NCI-H774 (cell line): ENCODE measurements around the gene HOXD1.

Source experiments
- DNase-seq: peaks from one replicate; lab custom pipeline; 2025; lab: John Stamatoyannopoulos, UW

HOXD1 gene

DNA sequence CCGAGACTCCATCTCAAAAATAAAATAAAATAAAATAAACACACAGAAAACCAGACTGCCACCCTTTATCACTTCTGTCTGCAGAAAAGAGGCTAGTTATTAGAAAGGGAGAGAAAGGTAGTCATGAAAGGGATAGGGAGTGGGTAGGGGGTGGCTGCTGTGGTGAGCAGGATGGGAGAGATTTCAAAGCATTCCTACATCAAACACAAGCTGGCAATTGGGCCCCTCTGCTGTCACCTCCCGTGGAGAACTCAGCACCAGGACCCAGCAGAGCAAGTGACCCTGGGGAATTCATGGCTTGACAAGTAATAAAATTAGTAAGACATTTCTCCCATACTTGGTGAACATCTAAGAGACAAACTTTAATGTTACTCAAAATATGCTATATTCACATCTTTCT is 3.7 kb upstream of the HOXD1 start:
- no peak for DNase-seq

DNA sequence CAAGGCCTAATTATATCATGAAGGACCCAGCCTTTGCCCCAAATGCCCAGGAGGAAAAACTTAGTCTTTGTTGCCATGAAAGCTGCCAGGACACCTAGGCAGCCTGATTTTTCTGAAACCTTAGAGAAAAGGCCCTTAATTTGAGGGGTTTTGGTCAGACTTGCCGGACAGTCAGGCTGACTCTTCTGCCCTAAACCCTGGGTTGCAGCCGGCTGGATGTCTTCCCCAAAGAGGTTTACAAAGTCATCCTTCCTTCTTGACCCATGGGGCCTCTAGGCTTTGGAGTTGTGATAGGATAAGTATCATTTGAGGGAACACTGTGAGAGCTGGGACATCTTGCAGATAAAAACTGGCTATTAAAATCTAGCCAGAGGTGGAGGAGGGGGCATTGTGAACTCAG is 2.4 kb upstream of the HOXD1 start:
- DNase-seq: no peak

DNA sequence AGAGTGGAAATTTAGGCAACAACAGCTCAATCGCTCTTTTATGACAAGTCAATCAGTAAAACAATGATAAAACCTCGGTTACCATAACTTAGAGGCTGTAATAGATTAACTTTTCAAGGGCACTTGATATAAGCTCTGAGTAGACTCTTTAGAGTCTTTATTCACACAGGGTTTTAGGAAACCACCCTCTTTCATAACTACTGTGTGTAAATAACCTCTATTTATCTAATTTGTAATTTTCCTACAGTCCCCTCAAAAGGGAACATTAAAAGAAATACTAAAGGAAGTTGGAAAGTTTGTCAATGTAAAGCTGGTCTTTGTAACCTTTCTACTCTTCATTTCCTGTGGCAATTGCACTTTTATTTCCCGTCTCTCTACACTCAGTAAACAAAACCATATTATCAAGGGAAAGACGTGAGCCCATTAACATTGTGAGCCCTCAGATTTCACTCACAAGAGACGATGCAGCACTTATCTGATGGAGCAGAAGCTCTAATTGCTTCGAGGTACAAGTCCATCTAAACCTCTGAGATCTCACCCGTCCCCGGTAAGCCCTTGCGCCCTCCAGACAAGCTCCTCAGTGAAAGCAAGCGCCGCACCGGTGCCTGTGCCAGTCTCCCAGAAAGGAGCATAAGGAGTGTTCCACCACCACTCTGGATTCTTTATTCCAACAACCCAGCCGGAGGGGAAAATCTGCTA is 1.1 kb upstream of the HOXD1 start:
- DNase-seq: no peak

DNA sequence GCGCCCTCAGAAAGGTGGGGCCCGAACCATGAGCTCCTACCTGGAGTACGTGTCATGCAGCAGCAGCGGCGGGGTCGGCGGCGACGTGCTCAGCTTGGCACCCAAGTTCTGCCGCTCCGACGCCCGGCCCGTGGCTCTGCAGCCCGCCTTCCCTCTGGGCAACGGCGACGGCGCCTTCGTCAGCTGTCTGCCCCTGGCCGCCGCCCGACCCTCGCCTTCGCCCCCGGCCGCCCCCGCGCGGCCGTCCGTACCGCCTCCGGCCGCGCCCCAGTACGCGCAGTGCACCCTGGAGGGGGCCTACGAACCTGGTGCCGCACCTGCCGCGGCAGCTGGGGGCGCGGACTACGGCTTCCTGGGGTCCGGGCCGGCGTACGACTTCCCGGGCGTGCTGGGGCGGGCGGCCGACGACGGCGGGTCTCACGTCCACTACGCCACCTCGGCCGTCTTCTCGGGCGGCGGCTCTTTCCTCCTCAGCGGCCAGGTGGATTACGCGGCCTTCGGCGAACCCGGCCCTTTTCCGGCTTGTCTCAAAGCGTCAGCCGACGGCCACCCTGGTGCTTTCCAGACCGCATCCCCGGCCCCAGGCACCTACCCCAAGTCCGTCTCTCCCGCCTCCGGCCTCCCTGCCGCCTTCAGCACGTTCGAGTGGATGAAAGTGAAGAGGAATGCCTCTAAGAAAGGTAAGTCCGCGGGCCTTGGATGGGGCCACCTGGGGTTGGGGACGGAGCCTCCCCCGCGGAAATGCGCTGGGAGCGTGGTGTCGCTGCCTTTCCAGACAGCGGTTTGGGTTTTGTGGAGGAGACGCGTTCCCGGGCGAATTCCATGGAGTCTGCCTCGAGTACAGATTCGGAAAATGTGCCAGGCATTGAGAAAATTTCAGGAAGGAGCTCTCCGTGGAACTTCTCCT is 559 bp downstream of the HOXD1 start:
- DNase-seq: no peak

DNA sequence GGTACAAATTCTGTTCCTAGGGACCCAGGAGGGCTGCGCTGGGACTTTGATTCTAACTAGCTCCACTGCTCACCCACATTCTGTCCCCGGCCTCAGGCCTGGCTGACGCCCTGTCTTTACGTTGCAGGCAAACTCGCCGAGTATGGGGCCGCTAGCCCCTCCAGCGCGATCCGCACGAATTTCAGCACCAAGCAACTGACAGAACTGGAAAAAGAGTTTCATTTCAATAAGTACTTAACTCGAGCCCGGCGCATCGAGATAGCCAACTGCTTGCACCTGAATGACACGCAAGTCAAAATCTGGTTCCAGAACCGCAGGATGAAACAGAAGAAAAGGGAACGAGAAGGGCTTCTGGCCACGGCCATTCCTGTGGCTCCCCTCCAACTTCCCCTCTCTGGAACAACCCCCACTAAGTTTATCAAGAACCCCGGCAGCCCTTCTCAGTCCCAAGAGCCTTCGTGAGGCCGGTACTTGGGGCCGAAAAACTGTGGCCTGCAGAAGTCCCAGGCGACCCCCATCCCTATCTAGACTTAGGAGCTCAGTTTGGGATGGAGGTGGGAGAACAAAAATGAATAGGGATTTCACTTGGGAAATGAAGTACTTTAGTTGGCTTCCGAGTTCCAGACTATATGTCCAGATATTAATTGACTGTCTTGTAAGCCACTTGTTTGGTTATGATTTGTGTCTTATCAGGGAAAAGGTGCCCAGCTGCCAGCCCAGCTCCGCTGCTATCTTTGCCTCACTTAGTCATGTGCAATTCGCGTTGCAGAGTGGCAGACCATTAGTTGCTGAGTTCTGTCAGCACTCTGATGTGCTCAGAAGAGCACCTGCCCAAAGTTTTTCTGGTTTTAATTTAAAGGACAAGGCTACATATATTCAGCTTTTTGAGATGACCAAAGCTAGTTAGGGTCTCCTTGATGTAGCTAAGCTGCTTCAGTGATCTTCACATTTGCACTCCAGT is 1.5 kb downstream of the HOXD1 start:
- no peak for DNase-seq

DNA sequence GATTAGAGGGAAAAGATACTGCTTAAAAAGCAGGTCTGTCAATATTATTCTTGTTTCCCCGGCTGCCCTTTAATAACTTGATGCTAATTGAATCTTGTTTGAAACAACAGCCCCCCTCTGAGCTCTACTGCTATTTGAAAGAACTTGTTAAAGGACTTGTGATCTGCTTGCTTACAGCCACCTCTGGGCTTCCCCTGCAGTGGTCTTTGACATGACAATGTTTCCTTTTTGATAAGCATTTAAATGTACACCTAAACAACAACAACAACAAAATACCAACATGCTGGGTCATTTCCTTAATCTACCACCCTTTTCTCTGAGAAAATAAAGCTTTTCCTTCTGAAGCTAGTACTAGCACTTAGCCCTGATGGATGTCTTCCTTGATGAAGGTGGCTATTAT is 3.9 kb downstream of the HOXD1 start:
- no peak for DNase-seq

DNA sequence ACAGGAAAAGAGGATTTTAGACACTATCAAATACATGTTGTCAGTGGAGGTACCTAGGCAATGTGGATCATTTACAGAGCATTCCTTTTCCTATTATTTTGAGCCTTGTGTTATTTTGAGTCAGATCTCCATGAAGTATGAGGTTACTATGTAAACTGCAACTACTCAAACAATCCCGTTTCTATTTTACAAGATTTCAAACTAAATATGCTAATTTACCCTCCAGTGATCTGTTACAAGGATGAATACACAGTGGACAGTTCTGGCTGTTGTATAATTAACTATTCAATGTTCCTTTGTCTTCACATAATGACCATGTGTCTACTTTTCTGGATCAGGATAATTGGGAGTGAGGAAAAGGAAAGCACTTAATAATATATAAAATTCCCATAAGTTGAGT is 4.6 kb downstream of the HOXD1 start:
- no peak for DNase-seq

DNA sequence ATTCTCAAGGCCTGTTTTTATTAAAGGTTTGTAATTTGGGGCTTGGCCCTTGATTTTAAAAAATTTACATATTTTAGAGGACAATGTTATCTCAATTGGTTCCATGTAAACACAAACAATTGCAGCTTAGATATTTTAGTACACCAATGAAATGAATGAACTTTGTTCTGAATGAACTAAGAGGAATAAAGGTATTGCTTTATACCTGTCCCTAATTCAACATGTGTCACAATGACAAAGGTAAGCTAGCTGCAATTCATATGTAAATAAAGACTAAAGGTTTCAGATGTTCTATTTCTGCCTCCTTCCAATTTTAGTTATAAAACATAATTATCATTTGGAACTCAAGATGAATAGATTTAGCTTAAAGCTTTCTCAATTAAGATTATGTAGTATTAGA is 11.4 kb downstream of the HOXD1 start:
- no peak for DNase-seq

DNA sequence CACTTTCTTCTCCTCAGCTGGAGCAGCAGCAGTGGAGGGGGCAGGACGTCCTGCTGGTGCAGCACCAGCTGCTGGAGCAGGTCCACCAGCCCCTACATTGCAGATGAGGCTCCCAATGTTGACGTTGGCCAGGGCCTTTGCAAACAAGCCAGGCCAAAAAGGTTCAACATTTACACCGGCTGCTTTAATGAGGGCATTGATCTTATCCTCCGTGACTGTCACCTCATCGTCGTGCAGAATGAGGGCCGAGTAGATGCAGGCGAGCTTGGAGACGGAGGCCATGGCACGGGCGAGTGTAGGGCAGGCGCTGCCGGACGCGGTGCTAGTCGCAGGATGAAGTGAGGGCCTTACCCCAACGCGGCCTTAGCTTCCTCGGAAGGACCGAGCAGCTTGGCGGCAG is 12.5 kb downstream of the HOXD1 start:
- DNase-seq: no peak

DNA sequence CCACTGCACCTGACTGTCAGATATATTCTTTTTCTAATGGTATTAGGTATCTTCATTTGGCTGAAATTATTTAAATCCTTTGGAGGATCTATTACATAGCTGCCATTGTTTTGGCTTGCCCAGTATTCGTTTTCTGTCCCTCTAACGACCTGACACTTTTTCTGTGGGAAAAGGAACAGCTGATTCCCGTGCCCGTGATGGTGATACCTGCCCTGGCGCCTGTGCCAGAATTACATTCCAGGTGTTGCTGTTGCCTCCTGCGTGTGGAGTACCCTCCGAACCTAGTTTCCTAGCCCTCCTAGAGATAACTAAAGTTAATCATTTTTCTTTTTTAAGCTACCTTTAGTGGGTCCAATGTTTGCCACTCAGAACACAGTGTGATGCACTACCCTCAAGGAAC is 14.0 kb downstream of the HOXD1 start:
- no peak for DNase-seq

DNA sequence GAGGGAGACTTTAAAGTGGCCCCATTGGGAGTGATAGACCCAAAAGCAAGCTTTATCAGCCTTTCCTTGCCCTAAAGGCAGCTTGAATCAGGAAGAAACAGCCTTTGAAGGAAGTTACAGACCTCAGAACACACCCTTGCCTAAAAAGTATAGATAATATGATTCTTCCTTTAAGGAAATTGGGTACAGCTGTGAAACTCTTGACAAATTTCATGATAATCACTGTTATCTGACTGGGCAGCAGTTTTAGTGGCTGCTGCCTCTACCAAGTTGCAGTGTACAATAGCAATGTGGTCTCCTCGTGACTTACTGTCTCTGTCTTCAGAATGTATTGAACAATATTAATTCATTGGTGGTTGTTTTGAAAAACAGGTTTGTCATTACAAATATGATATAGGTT is 16.7 kb downstream of the HOXD1 start:
- no peak for DNase-seq

DNA sequence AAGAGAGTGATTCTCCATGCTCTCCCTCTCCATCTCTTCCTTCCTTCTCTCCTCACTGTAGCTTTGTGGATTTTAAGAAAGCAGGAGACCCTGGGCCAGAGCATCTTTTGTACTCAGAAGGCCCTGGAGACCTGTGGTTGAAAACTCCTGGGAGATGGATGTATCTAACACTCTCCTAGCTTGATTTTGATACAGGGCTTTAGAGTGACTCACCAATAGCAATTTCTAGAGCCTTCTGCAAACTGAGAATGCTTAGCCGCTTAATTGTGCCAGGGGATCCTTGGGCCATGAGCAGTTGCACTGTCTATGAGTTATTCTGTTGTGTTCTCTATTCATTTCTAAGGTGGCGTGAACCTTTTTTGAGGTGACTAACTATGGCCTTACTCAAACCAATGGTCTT is 17.7 kb downstream of the HOXD1 start:
- DNase-seq: no peak

DNA sequence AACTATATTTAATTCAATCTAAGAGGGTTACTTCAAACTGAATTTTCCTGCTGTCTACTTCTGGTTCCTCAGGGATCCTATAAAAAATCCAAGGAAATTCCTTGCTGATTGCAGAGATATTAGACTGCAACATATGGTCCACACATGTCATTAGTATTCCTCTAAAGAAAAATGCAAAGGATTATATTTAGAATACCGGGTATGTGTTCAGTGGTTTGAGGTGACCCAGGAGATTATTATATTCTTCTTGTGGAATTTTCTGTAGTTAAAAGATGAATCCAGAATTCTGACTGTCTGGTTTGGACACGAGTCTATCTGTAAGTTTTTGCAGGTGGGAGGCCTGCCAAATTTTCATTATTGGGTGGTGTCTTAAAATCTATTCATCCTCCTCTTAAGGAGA is 18.2 kb downstream of the HOXD1 start:
- no peak for DNase-seq

DNA sequence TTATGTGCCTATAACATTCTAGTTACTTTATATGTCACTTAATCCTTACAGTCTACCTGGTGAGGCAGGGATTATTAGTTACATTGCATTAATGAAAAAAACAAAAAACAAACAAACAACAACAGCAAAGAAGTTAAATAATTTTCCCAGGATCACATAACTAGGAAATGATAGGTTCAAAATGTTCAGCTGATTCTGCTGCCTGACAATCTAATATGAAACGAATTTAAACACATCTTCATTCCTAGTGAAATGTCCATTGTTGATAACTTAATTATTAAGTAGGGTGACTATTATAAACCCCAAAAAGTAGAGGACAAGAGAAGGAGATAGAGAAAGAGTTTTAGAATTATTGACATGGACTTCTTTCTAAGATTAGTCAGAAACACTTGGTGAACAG is 22.6 kb downstream of the HOXD1 start:
- DNase-seq: no peak

DNA sequence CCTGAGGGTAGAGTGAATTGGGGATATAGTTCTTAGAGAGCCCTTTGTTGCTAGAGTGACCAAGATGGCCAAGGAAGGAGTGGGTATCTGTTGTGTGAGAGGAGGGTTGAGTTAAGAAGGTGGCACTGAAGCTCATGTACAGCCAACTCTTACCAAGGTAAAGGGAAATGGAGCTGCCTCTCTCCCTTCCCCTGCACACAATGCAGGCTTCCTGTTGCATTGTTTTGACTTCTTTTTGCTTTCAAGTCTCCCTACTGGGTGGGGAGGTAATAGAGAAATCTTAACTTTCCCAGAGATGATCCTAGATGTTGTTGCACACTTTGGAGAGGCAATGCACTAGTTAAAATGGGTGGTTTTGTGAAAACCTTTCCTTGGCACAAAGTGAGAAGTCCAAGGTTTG is 23.8 kb downstream of the HOXD1 start:
- DNase-seq: no peak

DNA sequence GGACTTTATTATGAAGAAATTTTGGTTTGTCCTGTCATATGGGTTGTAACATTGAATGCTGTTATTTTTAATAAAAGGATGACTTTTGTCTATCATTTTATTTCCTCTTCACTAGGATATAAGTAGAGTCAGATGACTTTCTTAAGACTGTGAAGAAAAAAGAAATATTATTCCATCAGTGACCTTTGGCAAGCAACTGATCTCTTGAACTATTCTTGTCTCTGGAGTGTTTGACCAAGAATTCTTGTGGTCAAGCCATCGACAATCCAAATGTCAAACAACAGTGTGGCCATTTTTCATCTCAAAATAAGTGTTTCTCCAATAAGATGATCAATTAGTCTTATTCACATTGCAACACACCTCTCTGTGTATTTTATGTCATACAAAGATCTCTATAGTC is 24.9 kb downstream of the HOXD1 start:
- DNase-seq: no peak

DNA sequence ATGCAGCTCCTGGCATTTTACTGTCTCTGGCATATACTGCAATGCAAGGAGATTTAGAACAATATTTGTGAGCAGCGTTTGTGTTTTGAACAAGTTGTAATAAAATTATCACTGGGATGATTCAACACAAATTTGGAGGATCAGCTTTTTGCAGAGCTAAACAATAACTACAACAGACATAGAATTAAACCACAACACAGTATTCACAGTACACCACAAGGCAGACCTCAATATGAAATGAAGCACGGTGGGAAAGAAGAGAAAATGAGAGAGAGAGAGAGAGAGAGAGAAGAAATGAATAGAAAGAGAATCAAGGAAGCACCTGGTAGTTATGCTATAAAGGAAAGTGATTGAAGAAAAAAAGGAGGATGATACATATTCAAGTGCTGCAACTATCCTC is 39.4 kb downstream of the HOXD1 start:
- DNase-seq: no peak

DNA sequence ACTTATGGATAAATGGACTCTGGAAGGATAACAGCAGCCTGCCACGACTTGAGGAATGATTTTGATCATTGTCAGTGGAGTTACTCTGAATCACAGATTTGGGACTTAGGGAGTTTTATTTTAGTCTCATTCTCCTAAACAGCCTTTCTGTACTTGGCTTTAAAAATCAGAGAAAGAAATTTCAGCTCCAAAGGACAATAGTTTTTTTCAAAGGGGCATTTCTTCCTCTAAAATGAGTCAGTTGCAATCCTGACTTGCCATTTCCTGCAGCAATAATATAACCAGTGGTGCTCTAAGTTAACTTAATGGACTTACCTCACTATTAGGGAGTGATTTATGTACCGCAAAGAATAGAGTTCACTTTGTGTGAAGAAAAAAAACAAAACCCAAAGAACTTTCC is 45.7 kb downstream of the HOXD1 start:
- DNase-seq: no peak

DNA sequence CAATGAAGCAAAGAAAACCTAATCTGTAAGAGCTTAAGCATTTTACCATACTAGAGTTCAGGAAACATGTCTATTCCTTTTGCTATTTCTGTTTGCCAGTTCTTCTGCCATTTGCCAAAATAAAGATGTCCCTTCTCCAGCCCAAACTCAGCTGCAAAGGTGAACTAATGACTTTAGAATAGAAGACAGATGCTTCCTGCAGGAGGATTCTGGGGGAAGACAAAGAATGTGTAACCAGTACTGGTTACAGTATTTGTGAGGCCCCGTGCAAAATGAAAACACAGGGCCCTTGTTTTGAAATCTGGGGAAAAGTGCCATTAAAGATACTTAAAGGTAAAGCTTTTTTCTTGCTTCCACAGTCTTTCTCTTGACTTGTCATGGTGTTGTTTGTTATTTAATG is 46.5 kb downstream of the HOXD1 start:
- DNase-seq: no peak

DNA sequence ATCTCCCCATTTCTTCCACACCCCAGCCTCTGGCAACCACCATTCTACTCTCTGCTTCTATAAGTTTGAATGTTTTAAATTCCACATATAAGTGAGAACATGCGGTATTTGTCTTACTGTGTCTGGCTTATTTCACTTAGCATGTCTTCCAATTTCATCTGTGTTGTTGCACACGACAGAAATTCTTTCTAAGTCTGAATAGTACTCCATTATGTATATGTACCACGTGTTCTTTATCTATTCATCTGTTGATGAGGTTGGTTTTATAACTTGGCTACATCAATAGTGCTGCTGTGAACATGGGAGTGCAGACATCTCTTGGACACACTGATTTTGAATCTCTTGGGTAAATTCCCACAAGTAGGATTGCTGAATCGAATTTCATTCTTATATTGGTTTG is 49.0 kb downstream of the HOXD1 start:
- DNase-seq: no peak

DNA sequence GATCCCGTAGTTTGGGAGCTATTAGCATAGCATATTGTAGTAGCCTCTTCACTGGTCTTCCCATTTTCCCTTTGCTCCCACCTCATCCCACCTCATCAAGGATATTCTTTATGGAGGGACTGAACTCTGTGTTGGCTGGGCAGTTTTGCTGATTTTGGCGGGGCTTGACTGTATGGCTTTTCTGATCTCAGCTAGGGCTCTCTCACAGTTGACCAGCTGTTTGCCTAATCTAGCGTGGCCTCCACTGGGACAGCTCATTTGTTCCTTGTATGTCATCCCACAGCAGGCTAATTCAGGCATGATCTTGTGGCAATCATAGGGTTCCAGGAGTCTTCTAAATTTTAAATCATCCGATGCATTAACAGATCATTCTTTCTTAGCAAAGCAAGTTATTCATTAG is 50.6 kb downstream of the HOXD1 start:
- no peak for DNase-seq

DNA sequence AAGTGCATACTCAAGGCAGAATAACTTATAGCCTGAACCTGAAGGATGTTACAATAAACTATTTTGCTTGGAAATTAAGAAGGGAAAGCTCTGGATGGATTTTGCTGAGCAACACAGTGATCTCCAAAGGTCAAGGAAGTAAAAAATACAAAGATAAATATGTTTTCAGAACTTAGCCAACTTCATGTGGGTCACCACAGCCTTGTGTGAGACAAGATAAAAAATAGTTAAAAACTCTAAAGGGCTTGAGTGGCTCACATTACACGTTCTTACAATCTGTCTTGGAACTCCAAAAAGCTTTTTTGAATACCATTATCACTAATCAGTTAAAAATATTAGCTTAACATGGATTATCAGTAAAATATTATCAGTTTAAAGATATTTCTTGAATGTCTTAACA is 51.8 kb downstream of the HOXD1 start:
- no peak for DNase-seq
